Measurements from ENCODE around the gene HHAT.

Gene HHAT

DNA sequence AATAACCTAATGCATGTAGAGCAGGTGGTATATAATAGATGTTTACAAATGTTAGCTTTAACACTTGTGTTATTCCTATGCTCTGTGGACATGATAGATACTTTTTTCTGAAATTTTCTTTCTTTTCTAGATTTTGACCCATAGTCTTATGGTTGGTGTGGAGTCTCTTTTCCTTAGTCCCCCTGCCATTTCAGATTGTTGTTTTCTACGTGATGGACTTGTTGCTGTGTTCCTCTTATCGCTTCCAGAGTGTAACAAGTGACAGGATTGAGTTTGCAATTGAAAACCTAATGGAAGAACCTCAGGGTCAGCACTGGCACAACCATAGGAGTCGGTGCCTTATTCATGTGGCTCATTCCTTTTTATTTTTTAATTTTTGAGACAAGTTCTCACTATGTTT, 136.4 kb downstream of the HHAT start:
- H3K4me3 ChIP-seq (ENCODE audit: low read depth, low read length), result no peak overlapping the region
- TF ChIP-seq, protein P1, sequence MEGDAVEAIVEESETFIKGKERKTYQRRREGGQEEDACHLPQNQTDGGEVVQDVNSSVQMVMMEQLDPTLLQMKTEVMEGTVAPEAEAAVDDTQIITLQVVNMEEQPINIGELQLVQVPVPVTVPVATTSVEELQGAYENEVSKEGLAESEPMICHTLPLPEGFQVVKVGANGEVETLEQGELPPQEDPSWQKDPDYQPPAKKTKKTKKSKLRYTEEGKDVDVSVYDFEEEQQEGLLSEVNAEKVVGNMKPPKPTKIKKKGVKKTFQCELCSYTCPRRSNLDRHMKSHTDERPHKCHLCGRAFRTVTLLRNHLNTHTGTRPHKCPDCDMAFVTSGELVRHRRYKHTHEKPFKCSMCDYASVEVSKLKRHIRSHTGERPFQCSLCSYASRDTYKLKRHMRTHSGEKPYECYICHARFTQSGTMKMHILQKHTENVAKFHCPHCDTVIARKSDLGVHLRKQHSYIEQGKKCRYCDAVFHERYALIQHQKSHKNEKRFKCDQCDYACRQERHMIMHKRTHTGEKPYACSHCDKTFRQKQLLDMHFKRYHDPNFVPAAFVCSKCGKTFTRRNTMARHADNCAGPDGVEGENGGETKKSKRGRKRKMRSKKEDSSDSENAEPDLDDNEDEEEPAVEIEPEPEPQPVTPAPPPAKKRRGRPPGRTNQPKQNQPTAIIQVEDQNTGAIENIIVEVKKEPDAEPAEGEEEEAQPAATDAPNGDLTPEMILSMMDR (conservative IDR thresholded peaks at IDR 0.05; ENCODE audit: low read depth, low read length), result no peak
- DNase-seq (ENCODE audit: low read depth), result no peak

DNA sequence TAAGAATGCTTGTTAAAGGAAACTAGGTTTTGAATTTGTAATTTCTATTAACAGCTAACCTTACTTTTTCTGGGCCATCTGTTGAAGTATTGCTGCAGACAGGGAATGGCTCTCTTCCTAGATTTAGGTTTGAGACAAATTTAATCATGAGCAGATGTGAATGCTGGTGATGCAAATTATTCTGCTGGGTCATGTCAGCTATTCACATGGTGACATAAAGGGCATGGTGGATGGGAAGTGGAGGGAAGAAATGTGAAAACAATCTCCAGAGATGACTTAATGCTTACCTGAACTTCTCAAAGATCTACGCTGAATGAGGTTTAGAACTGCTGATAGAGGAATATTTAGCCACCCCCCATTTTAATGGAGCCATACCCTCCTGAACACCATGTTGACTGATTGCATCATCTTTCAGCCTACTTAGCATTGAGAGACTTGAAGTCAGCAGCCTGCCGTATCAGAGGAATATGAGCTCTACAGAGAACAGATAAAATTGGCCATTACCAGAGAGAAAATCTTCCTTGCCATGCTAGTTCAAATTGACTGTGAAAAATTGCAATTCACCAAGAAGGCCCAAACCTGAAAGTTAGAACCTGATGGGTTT, 138.8 kb downstream of the HHAT start:
- no peak overlapping the region for H3K4me3 ChIP-seq (ENCODE audit: low read depth, low read length)
- TF ChIP-seq, protein P1 (conservative IDR thresholded peaks at IDR 0.05; ENCODE audit: low read depth, low read length), result no peak
- DNase-seq (ENCODE audit: low read depth), result no peak

DNA sequence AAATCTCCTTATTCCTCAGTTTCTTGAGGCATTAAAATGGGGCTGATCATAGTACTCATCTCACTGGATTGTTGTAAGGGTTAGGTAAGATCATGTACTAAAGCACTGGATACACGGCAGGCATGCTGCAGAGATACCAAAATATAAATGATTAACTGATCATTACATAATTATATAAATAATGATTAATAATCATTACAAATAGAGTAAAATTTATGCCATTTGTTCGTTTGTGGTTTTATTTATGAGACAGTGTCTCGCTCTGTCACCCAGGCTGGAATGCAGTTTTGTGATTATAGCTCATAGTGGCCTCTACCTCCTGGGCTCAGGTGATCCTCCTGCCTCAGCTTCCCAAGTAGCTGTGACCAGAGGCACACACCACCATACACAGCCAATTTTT, 140.7 kb downstream of the HHAT start:
- DNase-seq (ENCODE audit: low read depth), result no peak
- TF ChIP-seq, protein P1 (conservative IDR thresholded peaks at IDR 0.05; ENCODE audit: low read depth, low read length), result no peak
- no peak overlapping the region for H3K4me3 ChIP-seq (ENCODE audit: low read depth, low read length)

DNA sequence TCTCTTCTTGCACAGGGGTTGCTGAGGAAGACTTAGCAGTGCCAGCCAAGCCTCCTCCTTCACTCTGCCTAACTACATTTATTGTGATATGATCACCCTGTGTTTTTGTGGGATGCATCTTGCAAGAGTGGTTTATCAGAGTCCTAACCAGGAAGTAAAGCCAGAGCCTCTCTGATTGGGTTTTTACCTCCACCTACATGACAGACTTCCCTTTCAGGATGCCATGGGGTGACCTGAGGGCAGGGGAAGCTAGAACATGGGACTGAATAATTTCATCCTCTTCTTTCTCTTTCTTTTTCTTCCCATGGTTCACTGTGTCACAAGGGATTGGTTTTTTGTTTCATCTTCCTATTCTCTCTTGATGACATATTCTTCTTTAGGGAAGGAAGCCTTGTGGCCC, 146.6 kb downstream of the HHAT start:
- DNase-seq (ENCODE audit: low read depth), result no peak
- TF ChIP-seq, protein P1 (conservative IDR thresholded peaks at IDR 0.05; ENCODE audit: low read depth, low read length), result no peak
- no peak overlapping the region for H3K4me3 ChIP-seq (ENCODE audit: low read depth, low read length)

- no peak overlapping the region for H3K4me3 ChIP-seq (ENCODE audit: low read depth, low read length)
- no peak for DNase-seq (ENCODE audit: low read depth)
- TF ChIP-seq, protein P1 (conservative IDR thresholded peaks at IDR 0.05; ENCODE audit: low read depth, low read length), result no peak
These were observed 147.1 kb downstream of the HHAT start for GRCh38 chr1:210475806-210476205.

DNA sequence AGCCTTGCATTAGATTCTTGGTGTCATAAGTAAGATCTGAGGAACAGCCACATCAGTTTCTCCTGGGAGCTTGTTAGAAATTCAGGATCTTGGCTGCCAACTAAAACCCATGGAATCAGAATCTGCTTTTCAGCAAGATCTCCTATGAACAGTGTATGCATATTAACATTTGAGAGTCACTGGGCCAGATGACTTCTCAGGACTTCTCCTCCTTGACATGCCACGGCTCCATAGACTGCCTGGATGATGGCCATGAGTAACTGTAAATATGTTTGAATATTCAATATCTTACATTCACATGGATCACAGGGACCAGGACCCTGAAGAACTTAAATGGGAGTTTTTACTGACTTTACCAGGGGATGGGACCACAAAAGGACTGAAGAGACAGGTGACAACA, 148.0 kb downstream of the HHAT start:
- TF ChIP-seq, protein P1 (conservative IDR thresholded peaks at IDR 0.05; ENCODE audit: low read depth, low read length), result no peak
- H3K4me3 ChIP-seq (ENCODE audit: low read depth, low read length), result no peak overlapping the region
- no peak for DNase-seq (ENCODE audit: low read depth)

DNA sequence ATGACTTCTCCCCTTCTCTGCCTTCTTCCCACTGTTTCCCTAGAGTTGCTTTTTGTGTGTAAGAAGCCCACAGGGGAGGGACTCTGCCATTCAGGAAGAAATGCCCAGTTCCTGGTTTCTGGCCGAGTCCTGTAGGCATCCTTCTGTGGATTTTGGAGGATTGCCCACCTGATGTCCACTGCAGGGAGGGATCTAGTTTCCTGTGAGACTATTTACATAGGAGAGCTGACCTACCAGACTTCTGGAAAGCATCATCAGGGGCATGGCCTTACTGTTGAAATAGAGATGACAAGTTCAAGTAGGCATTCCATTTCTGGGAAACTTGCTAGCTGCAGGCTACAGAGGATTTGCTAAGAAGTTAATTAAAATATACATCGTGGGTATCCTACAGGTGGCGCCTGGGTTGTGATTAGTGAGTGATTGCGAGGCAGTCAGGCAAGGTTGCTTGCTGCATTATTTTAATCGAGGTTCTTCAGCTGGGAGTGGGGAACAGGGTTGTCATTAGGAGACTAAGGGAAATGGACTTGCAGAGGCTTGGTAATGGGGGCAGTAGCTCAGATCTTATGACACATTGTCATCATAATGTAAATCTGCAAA, 148.7 kb downstream of the HHAT start:
- TF ChIP-seq, protein P1 (conservative IDR thresholded peaks at IDR 0.05; ENCODE audit: low read depth, low read length), result no peak
- no peak for DNase-seq (ENCODE audit: low read depth)
- H3K4me3 ChIP-seq (ENCODE audit: low read depth, low read length), result no peak overlapping the region

Measured in choroid plexus epithelial cell (primary cell).